Loucy (cell line): ENCODE measurements around the gene TBCC.

Source experiments
- H2AFZ ChIP-seq: fragments of 200-600 bp; sonication (generic); 2 replicates; pipeline ENCODE4 v1.6.0; 2016; ENCODE audit warnings: antibody characterized with exemption, mild to moderate bottlenecking, low read length, moderate library complexity
- H3F3A ChIP-seq: fragments of 200-600 bp; 2 replicates; pipeline ENCODE4 v1.6.0; 2016; ENCODE audit warnings: antibody characterized with exemption, low read depth, mild to moderate bottlenecking
- H3K27me3 ChIP-seq: fragments of 200-600 bp; sonication (generic); 2 replicates; pipeline ENCODE4 v1.6.1; 2014; ENCODE audit warnings: low read length, mild to moderate bottlenecking; ENCODE audit not compliant: insufficient read depth, poor library complexity, severe bottlenecking
- H3K36me3 ChIP-seq: fragments of 200-600 bp; sonication (generic); 2 replicates; pipeline ENCODE4 v1.6.1; 2016; ENCODE audit warnings: low read length; ENCODE audit not compliant: insufficient read depth
- H3K4me1 ChIP-seq: fragments of 200-600 bp; sonication (generic); 2 replicates; pipeline ENCODE4 v1.5.1; 2014; ENCODE audit warnings: low read length, mild to moderate bottlenecking; ENCODE audit not compliant: insufficient read depth, poor library complexity, severe bottlenecking
- H3K4me2 ChIP-seq: fragments of 200-600 bp; sonication (generic); 2 replicates; pipeline ENCODE4 v1.6.0; 2014; ENCODE audit warnings: antibody characterized with exemption, low read length, low read depth, mild to moderate bottlenecking; ENCODE audit not compliant: poor library complexity, severe bottlenecking
- H3K4me3 ChIP-seq: fragments of 200-600 bp; sonication (generic); 2 replicates; pipeline ENCODE4 v1.5.1; 2014; ENCODE audit warnings: low read length, mild to moderate bottlenecking, mixed read lengths; ENCODE audit not compliant: poor library complexity, severe bottlenecking
- H3K79me2 ChIP-seq: fragments of 200-600 bp; sonication (generic); 2 replicates; pipeline ENCODE4 v1.6.1; 2014; ENCODE audit warnings: low read length; ENCODE audit not compliant: insufficient read depth
- H3K9ac ChIP-seq: fragments of 200-600 bp; sonication (generic); 2 replicates; pipeline ENCODE4 v1.6.0; 2014; ENCODE audit warnings: mild to moderate bottlenecking, low read depth, low read length, moderate library complexity; ENCODE audit not compliant: poor library complexity, severe bottlenecking
- H3K9me2 ChIP-seq: fragments of 200-600 bp; sonication (generic); replicated peaks from 2 replicates; pipeline ENCODE4 v1.6.1; 2016; ENCODE audit warnings: low read depth, low read length, mixed read lengths
- H3K9me3 ChIP-seq: fragments of 200-600 bp; sonication (generic); 2 replicates; pipeline ENCODE4 v1.6.1; 2014; ENCODE audit warnings: mild to moderate bottlenecking, antibody characterized with exemption, low read length, low read depth; ENCODE audit not compliant: insufficient read depth
- H4K20me1 ChIP-seq: fragments of 200-600 bp; sonication (generic); 2 replicates; pipeline ENCODE4 v1.6.0; 2014; ENCODE audit warnings: antibody characterized with exemption, low read length, mild to moderate bottlenecking; ENCODE audit not compliant: insufficient read depth, poor library complexity, severe bottlenecking
- EZH2phosphoT487 ChIP-seq: fragments of 200-600 bp; IDR thresholded peaks from 2 replicates; pipeline ENCODE4 v1.6.1; 2018; ENCODE audit warnings: antibody characterized with exemption, mild to moderate bottlenecking, moderate library complexity, borderline replicate concordance
- TF ChIP-seq, protein P1 (sequence below): fragments of 200-600 bp; sonication (generic); conservative IDR thresholded peaks from 2 replicates; pipeline ENCODE4 v1.5.1; 2014; ENCODE audit warnings: mild to moderate bottlenecking, antibody characterized with exemption, low read length

Gene TBCC

DNA sequence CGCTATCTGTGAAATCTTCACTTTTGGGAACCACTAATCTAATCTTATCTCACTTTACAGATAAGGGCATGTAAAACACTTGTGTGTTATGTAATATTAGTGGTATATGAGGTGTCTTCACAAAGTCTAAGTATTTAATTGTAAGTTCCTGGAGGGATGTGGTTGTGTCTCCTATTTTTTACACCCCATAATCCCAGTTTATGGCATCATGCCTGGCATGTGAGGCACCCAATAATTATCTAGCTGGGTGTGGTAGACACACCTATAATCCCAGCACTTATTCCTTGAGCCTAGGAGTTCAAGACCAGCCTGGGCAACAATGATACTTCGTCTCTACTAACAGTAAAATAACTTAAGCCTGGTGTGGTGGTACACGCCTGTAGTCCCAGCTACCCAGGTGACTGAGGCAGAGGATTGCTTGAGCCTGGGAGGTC, 16.5 kb upstream of the TBCC start:
- TF ChIP-seq EZH2phosphoT487: no peak
- TF ChIP-seq, protein P1, sequence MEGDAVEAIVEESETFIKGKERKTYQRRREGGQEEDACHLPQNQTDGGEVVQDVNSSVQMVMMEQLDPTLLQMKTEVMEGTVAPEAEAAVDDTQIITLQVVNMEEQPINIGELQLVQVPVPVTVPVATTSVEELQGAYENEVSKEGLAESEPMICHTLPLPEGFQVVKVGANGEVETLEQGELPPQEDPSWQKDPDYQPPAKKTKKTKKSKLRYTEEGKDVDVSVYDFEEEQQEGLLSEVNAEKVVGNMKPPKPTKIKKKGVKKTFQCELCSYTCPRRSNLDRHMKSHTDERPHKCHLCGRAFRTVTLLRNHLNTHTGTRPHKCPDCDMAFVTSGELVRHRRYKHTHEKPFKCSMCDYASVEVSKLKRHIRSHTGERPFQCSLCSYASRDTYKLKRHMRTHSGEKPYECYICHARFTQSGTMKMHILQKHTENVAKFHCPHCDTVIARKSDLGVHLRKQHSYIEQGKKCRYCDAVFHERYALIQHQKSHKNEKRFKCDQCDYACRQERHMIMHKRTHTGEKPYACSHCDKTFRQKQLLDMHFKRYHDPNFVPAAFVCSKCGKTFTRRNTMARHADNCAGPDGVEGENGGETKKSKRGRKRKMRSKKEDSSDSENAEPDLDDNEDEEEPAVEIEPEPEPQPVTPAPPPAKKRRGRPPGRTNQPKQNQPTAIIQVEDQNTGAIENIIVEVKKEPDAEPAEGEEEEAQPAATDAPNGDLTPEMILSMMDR: no peak
- no peaks in the 10 kb centered on the region for H4K20me1 ChIP-seq
- H3K9me3 ChIP-seq: no peaks in the 10 kb centered on the region
- no peaks in the 10 kb centered on the region for H3K27me3 ChIP-seq
- H3K4me3 ChIP-seq: no peak overlapping the region
- H3K79me2 ChIP-seq: no peaks in the 10 kb centered on the region
- H3K4me2 ChIP-seq: no peak overlapping the region
- H3K9me2 ChIP-seq: no peaks in the 10 kb centered on the region
- no peaks in the 10 kb centered on the region for H3F3A ChIP-seq
- no peak overlapping the region for H3K9ac ChIP-seq
- H3K36me3 ChIP-seq: no peaks in the 10 kb centered on the region
- H2AFZ ChIP-seq: no peak overlapping the region
- no peaks in the 10 kb centered on the region for H3K4me1 ChIP-seq

GRCh38 chr6:42761287-42762067, 15.6 kb upstream of the TBCC start:
- H3K27me3 ChIP-seq: no peaks in the 10 kb centered on the region
- H3K9me2 ChIP-seq: no peaks in the 10 kb centered on the region

GRCh38 chr6:42758756-42759430, 13.0 kb upstream of the TBCC start:
- no peak for TF ChIP-seq EZH2phosphoT487
- TF ChIP-seq, protein P1: no peak
- H3K4me3 ChIP-seq: no peak overlapping the region

More at GRCh38 chr6:42761287-42762067, 15.6 kb upstream of the TBCC start:
- Histone ChIP-seq H3K9me3 (no peaks in the 10 kb centered on the region), H3F3A (no peaks in the 10 kb centered on the region), H4K20me1 (no peaks in the 10 kb centered on the region), H3K4me3 (no peak overlapping the region), H3K9ac (no peak overlapping the region), H2AFZ (no peak overlapping the region), H3K36me3 (no peaks in the 10 kb centered on the region), H3K4me2 (no peak overlapping the region), H3K4me1 (no peaks in the 10 kb centered on the region), H3K79me2 (no peaks in the 10 kb centered on the region)
- TF ChIP-seq EZH2phosphoT487: no peak
- TF ChIP-seq, protein P1: no peak

More at GRCh38 chr6:42758756-42759430, 13.0 kb upstream of the TBCC start:
- H3K9ac ChIP-seq: no peak overlapping the region
- H3K36me3 ChIP-seq: no peaks in the 10 kb centered on the region
- no peak overlapping the region for H3K4me2 ChIP-seq
- no peaks in the 10 kb centered on the region for H3K27me3 ChIP-seq
- no peaks in the 10 kb centered on the region for H3K9me3 ChIP-seq
- no peaks in the 10 kb centered on the region for H3K4me1 ChIP-seq
- no peaks in the 10 kb centered on the region for H4K20me1 ChIP-seq
- no peaks in the 10 kb centered on the region for H3F3A ChIP-seq
- no peaks in the 10 kb centered on the region for H3K9me2 ChIP-seq
- no peaks in the 10 kb centered on the region for H3K79me2 ChIP-seq
- H2AFZ ChIP-seq: no peak overlapping the region
